Stimulated activated CD4-positive, alpha-beta T cell treated with anti-CD3 and anti-CD28 coated beads, Interleukin-12 subunit alpha, Interleukin-12 subunit beta, amount 100 ng/mL, for 48 hours (primary cell): ENCODE measurements around the gene PROSER2.
A peak's percentile ranks its signal among the peaks of the same experiment; 100 is the strongest.

Experiments
- DNase-seq, 3 donors: peaks; one replicate each; pipeline ENCODE4 v3.0.0-alpha.2; 2020; ENCODE audit warnings: low read depth in 2 of 3, low spot score in 1 of 3

Gene PROSER2, protein sequence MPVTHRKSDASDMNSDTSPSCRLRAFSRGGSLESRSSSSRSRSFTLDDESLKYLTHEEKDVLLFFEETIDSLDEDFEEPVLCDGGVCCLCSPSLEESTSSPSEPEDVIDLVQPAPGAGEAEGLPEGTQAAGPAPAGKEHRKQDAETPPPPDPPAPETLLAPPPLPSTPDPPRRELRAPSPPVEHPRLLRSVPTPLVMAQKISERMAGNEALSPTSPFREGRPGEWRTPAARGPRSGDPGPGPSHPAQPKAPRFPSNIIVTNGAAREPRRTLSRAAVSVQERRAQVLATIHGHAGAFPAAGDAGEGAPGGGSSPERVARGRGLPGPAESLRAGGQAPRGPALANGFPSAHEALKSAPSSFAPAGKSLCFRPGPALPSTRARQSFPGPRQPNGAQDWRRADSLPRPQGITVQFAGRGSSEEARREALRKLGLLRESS

DNA sequence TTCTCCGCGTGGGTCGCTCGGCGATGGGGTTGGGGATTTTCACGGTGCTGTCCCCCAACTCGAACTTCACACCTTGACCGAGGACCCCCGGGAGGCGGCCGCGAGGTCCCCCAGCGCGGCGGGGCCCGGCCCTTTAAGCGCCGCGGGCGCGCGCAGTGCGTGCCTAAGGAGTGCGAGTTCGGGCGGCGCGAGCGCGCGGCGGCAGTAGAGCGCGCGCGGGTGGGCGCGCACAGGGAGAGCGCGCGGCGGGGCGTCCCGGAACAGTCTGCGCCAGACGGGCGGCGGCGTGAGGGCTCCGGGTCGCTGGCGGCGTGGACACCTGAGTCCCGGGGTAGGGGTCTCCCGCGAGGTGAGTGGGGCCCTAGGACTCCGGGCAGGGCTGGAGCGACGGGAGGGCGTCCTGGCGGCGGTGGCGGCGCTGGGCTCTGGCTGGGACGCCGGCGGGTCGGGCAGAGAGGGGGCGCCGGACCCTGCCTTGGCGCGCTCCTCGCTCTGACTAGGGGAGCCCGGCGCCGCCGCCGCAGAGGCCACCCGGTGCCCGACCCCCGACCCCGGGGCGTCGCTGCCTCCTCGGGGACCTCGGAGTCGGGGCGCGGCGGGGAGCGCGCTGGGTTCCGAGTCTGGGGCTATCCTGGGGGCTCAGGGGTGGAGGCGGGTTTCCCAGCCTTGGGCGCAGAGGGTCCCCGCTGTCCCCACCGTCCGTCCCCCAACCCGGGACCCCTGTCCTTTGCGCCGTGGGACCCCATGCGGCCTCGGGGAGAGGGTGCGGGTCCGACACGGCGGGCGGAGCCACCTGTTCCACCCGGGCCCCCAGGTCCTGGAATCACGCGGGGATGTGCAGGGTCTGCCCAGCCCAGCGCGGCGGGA, at the start of gene PROSER2:
Gene PROSER2, plus strand, starts transcription at position 235 of the 867 bp plus-strand sequence. CDS start 28,722 bp downstream, outside the sequence.
- DNase-seq = peak in 1 of 3 donors; percentile 12

DNA sequence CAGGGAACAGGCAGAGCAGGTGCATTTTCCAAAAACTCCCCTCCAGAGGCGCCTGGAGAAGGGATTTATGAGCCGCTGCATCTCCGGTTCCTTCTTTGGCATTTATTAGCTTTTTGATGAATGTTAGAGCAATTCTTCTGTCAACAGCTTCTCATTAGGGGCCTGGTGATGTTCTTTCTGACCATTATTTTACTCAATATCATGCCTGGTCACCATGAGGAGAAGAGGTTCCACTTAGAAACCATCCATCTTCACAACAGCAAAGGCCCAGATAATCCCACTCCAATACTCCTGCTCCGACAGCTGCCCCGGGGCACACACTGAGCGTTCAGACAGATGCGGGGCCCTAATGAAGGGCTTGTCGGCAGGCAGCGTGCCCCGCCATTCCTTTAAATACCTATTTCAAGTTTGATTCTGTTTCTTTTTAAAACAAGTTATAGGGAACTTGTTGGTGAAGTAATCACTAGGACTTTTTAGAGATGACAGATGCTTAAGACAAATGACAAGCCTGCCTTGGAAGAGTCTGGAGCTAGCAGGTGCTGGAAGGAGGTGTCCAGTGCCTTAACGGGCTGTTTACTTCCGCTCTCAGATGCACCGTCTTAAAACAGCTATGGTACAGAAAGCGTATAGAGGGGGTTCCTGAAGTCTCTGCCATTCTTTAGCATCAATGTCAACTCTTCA, 49.3 kb upstream of the PROSER2 start:
- DNase-seq = no peak

- no peak for DNase-seq
Observed at GRCh38 chr10:11775412-11775811, 47.7 kb upstream of the PROSER2 start.

- DNase-seq = no peak
Observed at GRCh38 chr10:11776080-11776479, 47.1 kb upstream of the PROSER2 start.

GRCh38 chr10:11781114-11781513, 42.0 kb upstream of the PROSER2 start:
- no peak for DNase-seq

GRCh38 chr10:11782793-11783557, 40.2 kb upstream of the PROSER2 start:
- DNase-seq = peak in 1 of 3 donors; percentile 36

DNA sequence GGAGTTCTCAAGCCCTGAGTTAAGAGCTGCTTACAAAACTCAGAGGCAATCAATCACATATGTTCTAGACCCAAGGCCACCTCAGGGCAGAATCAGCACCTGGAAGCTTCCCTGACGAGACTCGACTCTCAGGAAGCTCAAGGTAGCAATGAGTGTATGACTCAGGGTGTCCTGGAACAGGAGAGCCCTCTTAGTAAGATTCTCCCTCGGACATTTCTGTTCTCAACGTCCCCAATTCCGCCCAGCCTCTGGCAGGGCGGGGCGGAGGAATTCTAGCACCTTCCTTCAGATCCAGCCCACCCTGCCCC, 39.6 kb upstream of the PROSER2 start:
- no peak for DNase-seq

DNA sequence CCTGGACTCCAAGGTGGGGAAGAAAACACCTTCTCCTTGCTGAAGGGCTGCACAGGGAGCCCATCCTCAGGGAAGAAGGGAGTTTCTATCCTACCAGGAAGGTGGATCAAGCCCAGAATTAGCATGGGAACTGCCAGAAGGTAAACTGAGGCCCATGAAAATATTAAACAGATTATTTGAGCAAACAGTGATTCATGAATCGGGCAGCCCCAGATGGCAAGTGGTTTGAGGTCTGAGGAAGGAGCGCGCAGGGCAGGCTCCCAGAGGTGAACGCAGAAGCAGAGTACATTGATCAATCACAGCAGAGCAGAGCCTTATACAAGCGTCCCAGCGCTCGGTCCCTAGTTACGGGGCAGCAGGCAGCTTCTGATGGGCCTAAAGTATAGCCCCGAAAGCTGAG, 35.8 kb upstream of the PROSER2 start:
- no peak for DNase-seq

DNA sequence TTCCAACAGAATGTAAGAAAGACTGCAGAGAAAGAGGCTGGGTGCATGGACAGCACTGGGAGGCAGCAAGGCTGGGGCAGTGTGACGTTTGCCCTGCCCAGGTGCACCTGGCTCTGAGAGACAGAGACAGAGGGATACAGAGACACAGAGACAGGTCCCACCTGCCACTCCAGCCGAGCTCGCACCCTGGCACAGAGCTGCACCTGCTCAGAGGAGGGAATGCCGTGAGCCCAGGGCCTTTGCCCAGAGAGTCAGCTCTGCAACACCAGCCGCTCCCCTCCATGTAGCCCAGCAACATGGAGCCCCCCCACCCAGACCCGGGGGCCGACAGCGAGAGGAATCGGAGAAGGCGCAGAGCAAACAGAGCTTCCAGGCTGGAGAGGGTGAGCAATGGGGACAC, 35.3 kb upstream of the PROSER2 start:
- DNase-seq = no peak

DNA sequence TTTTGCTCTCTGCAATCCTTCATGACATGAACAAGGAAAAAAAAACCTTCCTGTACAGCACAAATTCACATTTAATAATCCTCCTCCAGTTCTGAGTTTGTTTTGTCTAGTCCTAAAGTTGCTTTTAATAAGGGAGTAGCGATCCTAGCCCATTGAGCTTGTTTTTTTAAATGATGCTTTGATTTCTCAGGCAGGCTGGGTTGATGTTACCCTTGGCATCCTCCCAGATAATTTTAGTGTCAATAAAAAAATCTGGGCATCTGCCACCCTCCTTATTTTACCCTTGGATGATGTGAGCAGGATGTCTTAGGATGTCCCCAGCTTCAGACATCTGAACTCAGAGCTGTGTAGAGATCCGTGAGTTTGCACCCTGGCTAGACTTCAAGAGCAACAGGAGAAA, 33.9 kb upstream of the PROSER2 start:
- no peak for DNase-seq

DNA sequence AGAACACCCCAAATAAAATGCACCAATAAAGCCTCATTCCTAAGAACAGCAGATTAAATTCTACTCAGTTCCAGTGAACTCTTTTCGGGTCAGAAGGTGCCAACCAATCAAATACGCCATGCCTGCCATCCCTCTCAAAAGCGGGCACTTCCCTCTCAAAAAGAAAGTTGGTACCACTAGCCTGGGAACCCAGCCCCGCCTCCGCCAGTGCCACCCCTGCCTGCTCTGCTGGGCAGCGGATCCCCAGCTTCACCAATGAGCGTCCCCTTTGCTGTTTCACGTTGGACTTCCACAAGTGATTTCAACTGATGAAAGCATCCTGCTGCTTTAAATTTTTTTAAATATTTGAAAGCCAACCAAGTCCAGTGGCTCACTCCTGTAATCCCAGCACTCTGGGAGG, 33.2 kb upstream of the PROSER2 start:
- no peak for DNase-seq

DNA sequence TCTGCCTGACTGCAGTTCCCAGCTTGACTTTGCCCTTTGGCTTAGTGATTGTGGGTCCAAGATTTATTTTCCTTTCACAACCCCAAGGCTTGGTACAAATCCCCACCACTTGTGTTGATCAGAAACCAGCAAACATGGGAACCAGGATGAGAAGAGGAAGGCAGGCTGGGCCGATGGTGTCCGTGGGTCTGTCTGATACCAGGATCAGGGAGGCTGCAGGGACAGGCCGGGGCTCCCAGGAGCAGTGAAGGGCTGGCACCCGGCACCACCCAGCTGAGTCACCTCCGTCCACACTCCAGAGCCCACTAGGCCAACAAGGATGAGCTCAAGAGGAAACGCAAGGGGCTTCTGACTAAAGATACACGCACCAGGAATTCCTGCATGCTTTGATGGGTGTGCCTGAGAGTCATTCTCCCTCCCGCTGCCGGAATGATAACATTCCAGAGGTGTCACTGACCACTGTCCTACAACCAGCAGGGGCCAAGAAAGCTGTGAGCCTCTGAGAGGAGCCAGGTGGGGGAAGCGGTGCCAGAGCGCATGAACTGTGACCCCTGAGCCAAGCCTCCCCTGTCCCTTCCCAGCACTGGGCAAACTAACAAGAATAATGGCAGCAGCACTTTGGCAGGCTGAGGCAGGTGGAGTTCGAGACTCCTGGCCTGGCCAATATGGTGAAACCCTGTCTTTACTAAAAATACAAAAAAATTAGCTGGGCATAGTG, 29.2 kb upstream of the PROSER2 start:
- DNase-seq = no peak

DNA sequence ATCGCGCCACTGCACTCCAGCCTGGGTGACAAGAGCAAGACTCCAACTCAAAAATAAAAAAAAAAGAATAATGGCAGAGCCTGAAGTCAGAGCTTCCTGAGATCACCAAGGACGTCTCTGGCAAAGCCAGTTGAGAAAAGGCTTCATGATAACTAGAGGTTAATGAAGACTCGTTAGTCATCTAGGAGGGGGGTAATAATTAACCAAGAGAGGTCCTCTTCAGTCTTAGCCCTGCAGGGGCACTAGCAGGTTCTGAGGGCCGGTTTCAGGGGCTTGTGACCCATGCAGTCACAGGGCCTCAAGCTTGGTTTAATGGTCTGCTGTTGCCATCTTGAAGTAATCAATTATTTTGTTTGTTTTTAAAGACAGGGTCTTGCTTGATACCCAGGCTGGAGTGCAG, 28.6 kb upstream of the PROSER2 start:
- no peak for DNase-seq

DNA sequence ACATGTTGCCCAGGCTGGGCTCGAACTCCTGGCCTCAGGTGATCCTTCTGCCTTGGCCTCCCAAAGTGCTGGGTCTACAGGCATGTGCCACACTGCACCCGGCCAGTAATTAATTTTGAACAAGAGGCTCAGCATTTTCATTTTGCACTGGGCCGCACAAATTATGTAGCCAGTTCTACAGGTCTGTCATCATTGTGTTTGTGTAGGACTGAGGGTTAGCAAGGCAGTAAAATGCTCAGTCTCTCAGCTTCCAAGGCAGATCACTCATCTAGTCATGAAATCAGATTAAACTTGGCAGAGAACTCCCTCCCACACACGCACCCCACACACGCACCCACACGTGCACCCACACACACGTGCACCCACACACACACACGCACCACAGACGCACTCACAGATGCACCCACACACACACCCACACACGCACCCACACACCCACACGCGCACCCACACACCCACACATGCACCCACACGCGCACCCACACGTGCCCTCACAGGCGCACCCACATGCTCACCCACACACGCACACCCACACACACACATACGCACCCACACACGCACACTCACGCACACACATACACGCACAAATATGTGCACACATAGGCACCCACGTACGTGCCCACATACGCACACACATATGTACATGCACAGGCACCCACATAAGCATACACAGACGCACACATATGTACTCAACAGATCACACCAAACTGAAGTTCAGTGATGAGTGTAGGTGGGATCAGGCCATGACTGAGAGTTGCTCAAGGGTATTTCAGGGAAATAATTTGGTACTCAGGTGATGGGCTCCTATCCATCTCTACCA, 27.8 kb upstream of the PROSER2 start:
- no peak for DNase-seq

DNA sequence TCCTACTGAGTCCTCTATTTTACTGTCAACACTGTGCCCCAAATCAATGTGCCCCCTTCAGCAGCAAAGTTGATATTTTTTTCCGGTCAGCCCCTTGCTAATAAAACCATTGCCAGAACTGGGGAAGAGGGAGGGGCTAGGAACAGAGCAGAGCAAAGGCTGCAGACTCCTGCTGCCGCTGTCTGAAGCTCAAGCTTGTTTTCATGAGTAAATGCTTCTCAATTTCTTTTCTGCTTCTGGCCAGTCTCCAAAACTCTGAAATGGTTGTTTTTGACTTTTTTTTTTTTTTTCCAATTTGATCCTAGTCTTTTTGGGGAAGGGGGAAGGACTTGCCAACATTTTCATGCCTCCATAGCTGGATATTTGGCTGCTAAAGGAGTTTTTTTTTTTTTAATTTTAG, 26.7 kb upstream of the PROSER2 start:
- no peak for DNase-seq

DNA sequence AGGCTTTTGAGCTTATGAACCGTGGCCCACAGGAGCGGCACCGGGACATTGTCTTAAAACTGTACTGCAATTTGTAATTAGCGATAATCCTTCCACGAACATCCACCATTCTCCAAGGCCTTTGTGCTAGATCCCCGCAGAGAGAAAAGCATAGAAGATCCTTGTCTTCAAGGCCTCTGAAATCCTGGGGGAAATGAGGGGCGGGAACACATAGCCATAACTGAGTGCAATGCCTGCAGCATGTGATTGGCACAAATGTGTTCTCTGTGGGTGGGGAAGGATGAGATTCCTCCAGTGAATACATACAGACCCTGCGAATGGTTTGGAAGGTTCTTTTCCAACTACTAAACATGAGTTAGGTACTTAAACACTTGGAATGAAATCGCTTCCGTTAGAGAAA, 25.9 kb upstream of the PROSER2 start:
- DNase-seq = no peak

GRCh38 chr10:11797847-11798633, 25.1 kb upstream of the PROSER2 start:
- no peak for DNase-seq

DNA sequence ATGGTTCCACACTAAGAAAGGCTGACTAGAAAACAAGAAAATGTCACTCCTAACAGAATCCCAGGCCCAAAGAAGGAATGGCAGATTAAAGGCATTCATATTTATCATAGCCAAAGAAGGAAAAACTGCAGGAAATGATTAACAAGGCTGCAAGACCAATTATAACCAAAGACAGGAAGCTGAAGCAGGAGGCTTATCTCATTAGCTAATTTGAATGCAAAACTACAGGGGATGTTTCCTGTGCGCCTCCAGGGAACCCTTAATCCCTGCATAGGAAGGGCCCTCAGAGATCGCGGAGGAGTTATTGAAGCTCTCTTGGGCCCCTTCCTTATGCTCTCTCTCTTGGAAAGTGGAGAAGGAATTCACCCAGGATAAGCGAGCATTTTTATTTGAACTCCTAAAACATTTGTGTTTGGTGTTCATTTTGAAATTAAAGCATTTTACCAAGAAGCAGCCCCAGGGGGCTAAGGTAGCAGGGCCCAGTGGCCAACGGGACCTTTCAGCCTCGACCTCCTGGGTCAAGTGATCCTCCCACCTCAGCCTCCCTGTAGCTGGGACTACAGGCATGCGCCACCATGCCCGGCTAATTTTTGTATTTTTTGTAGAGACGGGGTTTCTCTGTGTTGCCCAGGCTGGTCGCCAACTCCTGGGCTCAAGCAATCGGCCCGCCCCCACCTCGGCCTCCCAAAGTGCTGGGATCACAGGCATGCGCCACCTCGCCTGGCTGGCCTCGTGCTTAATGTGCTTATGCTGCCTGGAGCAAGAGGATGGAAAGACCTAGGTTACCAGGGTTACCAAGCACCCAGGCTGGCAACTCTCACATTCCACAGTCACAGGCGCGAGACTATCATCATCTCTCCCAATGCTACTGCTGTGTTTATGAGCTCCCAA, 24.1 kb upstream of the PROSER2 start:
- no peak for DNase-seq
